Endodermal cell (in vitro differentiated cells): ENCODE measurements around the gene TOMM40. TPM values are rescaled to one million over a fixed set of nuclear protein-coding genes. Genes with fewer than 3 reads are reported as not detected.

Source experiments
- DNase-seq: peaks from one replicate; pipeline ENCODE4 v3.0.0-alpha.2; 2017
- H3K27ac ChIP-seq: 2 replicates; pipeline ENCODE4 v1.5.1; 2013; ENCODE audit warnings: mild to moderate bottlenecking, low read depth, low read length, moderate library complexity
- H3K27me3 ChIP-seq: 2 replicates; pipeline ENCODE4 v1.6.1; 2013; ENCODE audit warnings: mild to moderate bottlenecking, low read length, moderate library complexity; ENCODE audit not compliant: insufficient read depth, control insufficient read depth, poor library complexity, severe bottlenecking
- H3K36me3 ChIP-seq: 2 replicates; pipeline ENCODE4 v1.7.0; 2013; ENCODE audit warnings: mild to moderate bottlenecking, low read length, moderate library complexity; ENCODE audit not compliant: control insufficient read depth, insufficient read depth
- H3K4me1 ChIP-seq: one replicate; pipeline ENCODE4 v1.7.0; 2013; ENCODE audit warnings: low read length; ENCODE audit not compliant: control insufficient read depth, insufficient read depth
- H3K4me3 ChIP-seq: 2 replicates; pipeline ENCODE4 v1.5.1; 2013; ENCODE audit warnings: mild to moderate bottlenecking, low read length, moderate library complexity
- H3K9ac ChIP-seq: 2 replicates; pipeline ENCODE4 v1.6.1; 2013; ENCODE audit warnings: mild to moderate bottlenecking, low read length, moderate library complexity; ENCODE audit not compliant: poor library complexity, severe bottlenecking; ENCODE audit errors: extremely low read depth
- H3K9me3 ChIP-seq: 2 replicates; pipeline ENCODE4 v1.6.1; 2013; ENCODE audit warnings: mild to moderate bottlenecking, low read length, moderate library complexity; ENCODE audit not compliant: control insufficient read depth
- H3K27ac Mint-ChIP-seq: 2 replicates; pipeline ENCODE4 v1.8.0; 2020; ENCODE audit warnings: mixed read lengths
- H3K27me3 Mint-ChIP-seq: 2 replicates; pipeline ENCODE4 v1.8.0; 2021; ENCODE audit warnings: mild to moderate bottlenecking, mixed read lengths; ENCODE audit not compliant: insufficient read depth
- H3K36me3 Mint-ChIP-seq: 2 replicates; pipeline ENCODE4 v1.8.0; 2020; ENCODE audit warnings: low read depth, mixed read lengths
- H3K4me1 Mint-ChIP-seq: 2 replicates; pipeline ENCODE4 v1.8.0; 2020; ENCODE audit warnings: mixed read lengths
- H3K4me3 Mint-ChIP-seq: 2 replicates; pipeline ENCODE4 v1.8.0; 2020; ENCODE audit warnings: mild to moderate bottlenecking, moderate library complexity, mixed read lengths
- H3K9me3 Mint-ChIP-seq: 2 replicates; pipeline ENCODE4 v1.8.0; 2020; ENCODE audit warnings: mild to moderate bottlenecking, mixed read lengths
- WGBS, 2 experiments: methylation state at CpG; one replicate each; pipeline versions ENCODE4 v1.1.5 to v1.1.7; 2013; ENCODE audit warnings: missing lambda C conversion rate in 2 of 2, mixed read lengths in 1 of 2; ENCODE audit not compliant: insufficient coverage in 1 of 2, insufficient read length in 1 of 2; 5-methylcytosine and 5-hydroxymethylcytosine counted together
- total RNA-seq, 2 donors: library from RNA; stranded (reverse); fragmentation: NEBNext Ultra II Directional in 1 of 2; extraction: Animal tissue kit (Norgen Biotek cat#: 25700) in 1 of 2; gene quantifications; 2 replicates in 1 of 2; 3 replicates in 1 of 2; pipeline ENCODE4 v1.2.1, GENCODE V29; 2021
- TF ChIP-seq, protein P1 (sequence below): fragments of 200-600 bp; sonication (generic); conservative IDR thresholded peaks from 2 replicates; pipeline ENCODE4 v1.5.0; 2021; ENCODE audit warnings: antibody characterized with exemption, mild to moderate bottlenecking

TOMM40 gene
- total RNA-seq, 2 donors from 2014 or later: 88.1 to 93.8 TPM

DNA sequence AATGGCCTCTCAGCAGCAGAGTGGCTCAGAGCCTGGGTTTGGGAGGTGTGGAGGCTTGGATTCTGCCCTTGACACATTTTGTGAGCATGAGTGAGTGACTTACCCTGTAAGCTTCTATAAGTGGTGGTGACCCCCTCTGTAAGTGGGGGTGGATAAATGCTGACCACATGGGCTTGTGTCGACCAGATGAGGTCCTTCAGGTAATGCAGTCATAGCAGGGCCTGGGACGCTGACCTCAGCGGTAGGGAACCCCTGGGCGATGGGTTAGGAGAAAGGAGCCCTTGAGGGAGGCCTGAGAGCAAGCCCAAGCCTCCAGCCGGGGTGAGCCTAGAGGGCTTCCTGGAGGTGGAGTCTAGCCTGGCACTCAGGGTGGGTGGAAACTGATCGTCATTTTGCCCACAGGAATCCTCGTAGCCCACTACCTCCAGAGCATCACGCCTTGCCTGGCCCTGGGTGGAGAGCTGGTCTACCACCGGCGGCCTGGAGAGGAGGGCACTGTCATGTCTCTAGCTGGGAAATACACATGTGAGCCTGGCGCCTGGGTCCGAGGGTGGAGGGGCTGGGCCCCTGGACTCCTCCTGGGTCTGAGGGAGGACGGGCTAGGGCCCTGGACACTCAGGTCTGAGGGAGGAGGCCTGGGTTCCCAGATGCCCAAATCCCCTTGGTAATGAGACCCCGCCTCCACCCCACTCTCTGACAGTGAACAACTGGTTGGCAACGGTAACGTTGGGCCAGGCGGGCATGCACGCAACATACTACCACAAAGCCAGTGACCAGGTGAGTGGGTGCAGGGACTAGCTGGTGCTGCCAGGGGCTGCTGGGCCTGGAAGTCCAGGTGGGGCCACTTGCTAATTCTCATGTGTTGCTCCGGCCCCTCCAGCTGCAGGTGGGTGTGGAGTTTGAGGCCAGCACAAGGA is 9.5 kb downstream of the TOMM40 start:
- no peak overlapping the region for H3K4me3 Mint-ChIP-seq
- peaks cover 47% of the 10 kb centered on the region for H3K36me3 ChIP-seq

DNA sequence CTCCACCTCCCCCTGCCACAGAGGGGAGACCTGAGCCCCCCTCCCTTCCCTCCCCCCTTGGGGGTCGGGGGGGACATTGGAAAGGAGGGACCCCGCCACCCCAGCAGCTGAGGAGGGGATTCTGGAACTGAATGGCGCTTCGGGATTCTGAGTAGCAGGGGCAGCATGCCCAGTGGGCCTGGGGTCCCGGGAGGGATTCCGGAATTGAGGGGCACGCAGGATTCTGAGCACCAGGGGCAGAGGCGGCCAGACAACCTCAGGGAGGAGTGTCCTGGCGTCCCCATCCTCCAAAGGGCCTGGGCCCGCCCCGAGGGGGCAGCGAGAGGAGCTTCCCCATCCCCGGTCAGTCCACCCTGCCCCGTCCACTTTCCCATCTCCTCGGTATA is 12.2 kb downstream of the TOMM40 start:
- peak overlapping the region; percentile 27 for H3K27ac Mint-ChIP-seq
- Histone ChIP-seq H3K9me3 (no peaks in the 10 kb centered on the region), H3K27ac (no peak overlapping the region), H3K4me3 (no peak overlapping the region), H3K36me3 (peaks cover 40% of the 10 kb centered on the region), H3K9ac (no peak overlapping the region), H3K27me3 (no peaks in the 10 kb centered on the region), H3K4me1 (peaks cover 6% of the 10 kb centered on the region)
- H3K9me3 Mint-ChIP-seq: no peaks in the 10 kb centered on the region
- H3K27me3 Mint-ChIP-seq: no peaks in the 10 kb centered on the region
- WGBS, 2 experiments: 60 to 82% methylated on average over 1 to 12 of the region's 15 CpGs
- peaks cover 3% of the 10 kb centered on the region for H3K4me1 Mint-ChIP-seq
- peaks cover 56% of the 10 kb centered on the region for H3K36me3 Mint-ChIP-seq
- no peak for DNase-seq
- H3K4me3 Mint-ChIP-seq: no peak overlapping the region
- TF ChIP-seq, protein P1, sequence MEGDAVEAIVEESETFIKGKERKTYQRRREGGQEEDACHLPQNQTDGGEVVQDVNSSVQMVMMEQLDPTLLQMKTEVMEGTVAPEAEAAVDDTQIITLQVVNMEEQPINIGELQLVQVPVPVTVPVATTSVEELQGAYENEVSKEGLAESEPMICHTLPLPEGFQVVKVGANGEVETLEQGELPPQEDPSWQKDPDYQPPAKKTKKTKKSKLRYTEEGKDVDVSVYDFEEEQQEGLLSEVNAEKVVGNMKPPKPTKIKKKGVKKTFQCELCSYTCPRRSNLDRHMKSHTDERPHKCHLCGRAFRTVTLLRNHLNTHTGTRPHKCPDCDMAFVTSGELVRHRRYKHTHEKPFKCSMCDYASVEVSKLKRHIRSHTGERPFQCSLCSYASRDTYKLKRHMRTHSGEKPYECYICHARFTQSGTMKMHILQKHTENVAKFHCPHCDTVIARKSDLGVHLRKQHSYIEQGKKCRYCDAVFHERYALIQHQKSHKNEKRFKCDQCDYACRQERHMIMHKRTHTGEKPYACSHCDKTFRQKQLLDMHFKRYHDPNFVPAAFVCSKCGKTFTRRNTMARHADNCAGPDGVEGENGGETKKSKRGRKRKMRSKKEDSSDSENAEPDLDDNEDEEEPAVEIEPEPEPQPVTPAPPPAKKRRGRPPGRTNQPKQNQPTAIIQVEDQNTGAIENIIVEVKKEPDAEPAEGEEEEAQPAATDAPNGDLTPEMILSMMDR: no peak

More for the DNA sequence above, 9.5 kb downstream of the TOMM40 start:
- Histone ChIP-seq H3K4me3 (no peak overlapping the region), H3K27ac (no peak overlapping the region), H3K4me1 (peaks cover 6% of the 10 kb centered on the region), H3K9ac (no peak overlapping the region), H3K27me3 (no peaks in the 10 kb centered on the region), H3K9me3 (no peaks in the 10 kb centered on the region)
- Mint-ChIP-seq H3K9me3 (no peaks in the 10 kb centered on the region), H3K27me3 (no peaks in the 10 kb centered on the region), H3K36me3 (peaks cover 58% of the 10 kb centered on the region), H3K4me1 (no peaks in the 10 kb centered on the region), H3K27ac (no peak overlapping the region)
- 95 to 98% methylated on average over 13 to 19 of the region's 19 CpGs for WGBS, 2 experiments
- TF ChIP-seq, protein P1: no peak
- DNase-seq: no peak

DNA sequence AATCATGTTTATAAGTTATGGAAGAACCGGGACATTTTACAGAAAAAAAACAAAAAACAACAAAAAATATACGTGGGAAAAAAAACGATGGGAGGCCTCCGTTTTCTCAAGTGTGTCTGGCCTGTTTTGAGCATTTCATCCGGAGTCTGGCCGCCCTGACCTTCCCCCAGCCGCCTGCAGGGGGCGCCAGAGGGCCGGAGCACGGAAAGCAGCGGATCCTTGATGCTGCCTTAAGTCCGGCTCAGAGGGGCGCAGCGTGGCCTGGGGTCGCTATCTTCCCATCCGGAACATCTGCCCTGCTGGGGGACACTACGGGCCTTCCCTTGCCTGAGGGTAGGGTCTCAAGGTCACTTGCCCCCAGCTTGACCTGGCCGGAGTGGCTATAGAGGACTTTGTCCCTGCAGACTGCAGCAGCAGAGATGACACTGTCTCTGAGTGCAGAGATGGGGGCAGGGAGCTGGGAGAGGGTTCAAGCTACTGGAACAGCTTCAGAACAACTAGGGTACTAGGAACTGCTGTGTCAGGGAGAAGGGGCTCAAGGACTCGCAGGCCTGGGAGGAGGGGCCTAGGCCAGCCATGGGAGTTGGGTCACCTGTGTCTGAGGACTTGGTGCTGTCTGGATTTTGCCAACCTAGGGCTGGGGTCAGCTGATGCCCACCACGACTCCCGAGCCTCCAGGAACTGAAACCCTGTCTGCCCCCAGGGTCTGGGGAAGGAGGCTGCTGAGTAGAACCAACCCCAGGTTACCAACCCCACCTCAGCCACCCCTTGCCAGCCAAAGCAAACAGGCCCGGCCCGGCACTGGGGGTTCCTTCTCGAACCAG is 12.8 kb downstream of the TOMM40 start:
- H3K27ac Mint-ChIP-seq: peak overlapping the region; percentile 74

More for the DNA sequence above, 12.8 kb downstream of the TOMM40 start:
- no peaks in the 10 kb centered on the region for H3K9me3 Mint-ChIP-seq
- TF ChIP-seq, protein P1: peak; percentile 99
- H3K27me3 ChIP-seq: no peaks in the 10 kb centered on the region
- peak; percentile 96 for DNase-seq
- H3K9ac ChIP-seq: no peak overlapping the region
- H3K4me1 ChIP-seq: peaks cover 6% of the 10 kb centered on the region
- 40 to 47% methylated on average over 15 to 24 of the region's 24 CpGs for WGBS, 2 experiments
- peaks cover 42% of the 10 kb centered on the region for H3K36me3 ChIP-seq
- no peak overlapping the region for H3K27ac ChIP-seq
- H3K4me3 Mint-ChIP-seq: peak overlapping the region; percentile 11
- no peaks in the 10 kb centered on the region for H3K27me3 Mint-ChIP-seq
- H3K4me3 ChIP-seq: no peak overlapping the region
- H3K9me3 ChIP-seq: no peaks in the 10 kb centered on the region
- H3K36me3 Mint-ChIP-seq: peaks cover 58% of the 10 kb centered on the region
- H3K4me1 Mint-ChIP-seq: peaks cover 5% of the 10 kb centered on the region
